22Rv1 (cell line): ENCODE measurements around the gene CDC42.

Experiments
- ZFX ChIP-seq: fragments of 450-650 bp; IDR thresholded peaks from 2 replicates; pipeline ENCODE4 v1.6.1; 2017; ENCODE audit warnings: antibody characterized with exemption, borderline replicate concordance
- TF ChIP-seq, protein P1 (sequence below): fragments of 450-650 bp; IDR thresholded peaks from 2 replicates; pipeline ENCODE4 v1.5.1; 2017; ENCODE audit warnings: mild to moderate bottlenecking

DNA sequence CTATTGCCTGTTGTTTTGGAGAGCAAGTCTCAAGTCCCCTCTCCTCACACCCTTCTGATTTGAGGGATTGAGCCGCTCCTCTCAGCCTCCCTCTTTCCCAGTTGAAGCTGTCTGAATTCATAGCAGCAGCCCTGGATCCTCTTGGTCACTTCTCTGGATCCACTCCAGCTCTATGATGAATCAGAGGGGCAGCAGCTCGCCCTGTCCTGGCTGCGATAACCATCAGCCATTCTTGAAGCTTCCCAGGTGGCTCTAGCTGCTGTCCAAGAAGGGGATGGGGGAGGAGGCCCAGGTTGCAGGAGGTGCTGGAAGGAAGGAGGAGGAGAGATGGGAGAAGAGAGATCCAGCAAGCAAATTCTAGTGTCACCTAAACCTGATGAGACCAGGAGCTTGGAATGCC, 59.1 kb downstream of the CDC42 start:
- TF ChIP-seq, protein P1, sequence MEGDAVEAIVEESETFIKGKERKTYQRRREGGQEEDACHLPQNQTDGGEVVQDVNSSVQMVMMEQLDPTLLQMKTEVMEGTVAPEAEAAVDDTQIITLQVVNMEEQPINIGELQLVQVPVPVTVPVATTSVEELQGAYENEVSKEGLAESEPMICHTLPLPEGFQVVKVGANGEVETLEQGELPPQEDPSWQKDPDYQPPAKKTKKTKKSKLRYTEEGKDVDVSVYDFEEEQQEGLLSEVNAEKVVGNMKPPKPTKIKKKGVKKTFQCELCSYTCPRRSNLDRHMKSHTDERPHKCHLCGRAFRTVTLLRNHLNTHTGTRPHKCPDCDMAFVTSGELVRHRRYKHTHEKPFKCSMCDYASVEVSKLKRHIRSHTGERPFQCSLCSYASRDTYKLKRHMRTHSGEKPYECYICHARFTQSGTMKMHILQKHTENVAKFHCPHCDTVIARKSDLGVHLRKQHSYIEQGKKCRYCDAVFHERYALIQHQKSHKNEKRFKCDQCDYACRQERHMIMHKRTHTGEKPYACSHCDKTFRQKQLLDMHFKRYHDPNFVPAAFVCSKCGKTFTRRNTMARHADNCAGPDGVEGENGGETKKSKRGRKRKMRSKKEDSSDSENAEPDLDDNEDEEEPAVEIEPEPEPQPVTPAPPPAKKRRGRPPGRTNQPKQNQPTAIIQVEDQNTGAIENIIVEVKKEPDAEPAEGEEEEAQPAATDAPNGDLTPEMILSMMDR, result no peak
- TF ChIP-seq ZFX, result no peak
